Measurements from ENCODE around the gene SORCS2. TPM values are rescaled to one million over a fixed set of nuclear protein-coding genes. Genes with fewer than 3 reads are reported as not detected.

SORCS2 gene
- total RNA-seq, 1 donor from 2014 or later: 4.9 TPM

DNA sequence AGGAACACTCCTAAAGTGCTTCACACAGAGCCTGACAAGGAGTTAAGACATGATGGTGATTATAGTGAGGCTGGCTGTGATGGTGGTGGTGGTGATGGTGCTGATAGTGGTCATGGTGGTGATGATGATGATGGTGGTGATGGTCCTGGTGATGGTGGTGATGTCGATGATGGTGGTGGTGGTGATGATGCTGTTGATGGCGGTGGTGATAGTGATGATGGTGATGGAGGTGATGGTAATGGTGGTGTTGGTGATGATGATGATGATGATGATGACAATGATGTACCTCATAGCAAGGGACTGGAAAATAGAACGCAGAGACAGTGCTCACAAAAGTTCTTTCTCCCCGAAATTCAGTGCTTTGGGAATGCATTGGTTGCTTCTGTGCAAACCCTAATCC lies 276.7 kb downstream of the SORCS2 start:
- DNase-seq (ENCODE audit: low spot score in 2 of 2) (no peak), FAIRE-seq (no peak)

DNA sequence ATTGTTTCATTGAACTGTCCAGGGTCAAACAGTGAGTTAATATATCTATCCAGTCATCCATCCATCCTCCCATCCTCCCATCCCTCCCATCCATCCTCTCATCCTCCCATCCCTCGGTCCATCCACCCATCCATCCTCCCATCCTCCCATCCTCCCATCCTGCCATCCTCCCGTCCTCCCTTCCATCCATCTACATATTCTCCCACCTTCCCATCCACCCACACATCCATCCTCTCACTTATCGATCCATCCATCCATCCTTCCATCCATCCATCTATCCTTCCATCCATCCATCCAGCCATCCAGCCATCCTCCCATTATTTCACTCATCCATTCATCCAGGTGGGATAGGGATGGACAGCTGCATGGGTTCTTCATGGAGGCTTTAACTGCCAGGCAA lies 277.8 kb downstream of the SORCS2 start:
- DNase-seq (ENCODE audit: low spot score in 2 of 2): no peak
- no peak for FAIRE-seq

DNA sequence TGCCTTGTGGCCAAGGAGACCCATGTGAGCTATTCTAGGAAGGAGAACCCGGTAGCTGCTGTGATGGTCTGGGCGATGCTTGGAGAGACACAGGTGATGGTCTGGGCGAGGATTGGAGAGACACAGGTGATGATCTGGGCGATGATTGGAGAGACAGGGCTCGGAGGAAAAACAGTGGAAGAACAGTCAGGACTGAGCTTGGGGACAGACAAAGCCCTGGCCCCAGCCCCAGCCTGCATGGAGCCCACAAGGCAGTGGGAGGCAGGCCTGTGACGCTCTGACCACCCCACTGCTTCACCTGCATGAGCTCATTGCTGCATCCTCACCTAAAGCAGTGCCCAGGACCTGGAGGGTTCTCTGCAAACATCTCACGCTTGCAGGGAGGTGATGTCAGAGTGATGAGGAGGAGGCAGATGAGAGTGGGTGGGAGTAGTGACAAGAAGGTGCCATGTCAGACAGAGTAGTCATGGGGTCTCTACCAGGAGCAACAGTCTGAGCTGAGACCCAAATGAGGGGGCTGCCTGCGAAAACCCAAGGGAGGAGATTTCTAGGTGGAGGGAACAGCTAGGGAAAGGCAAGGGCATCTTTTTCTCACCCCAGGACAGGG lies 278.3 kb downstream of the SORCS2 start:
- FAIRE-seq: no peak
- no peak for DNase-seq (ENCODE audit: low spot score in 2 of 2)

DNA sequence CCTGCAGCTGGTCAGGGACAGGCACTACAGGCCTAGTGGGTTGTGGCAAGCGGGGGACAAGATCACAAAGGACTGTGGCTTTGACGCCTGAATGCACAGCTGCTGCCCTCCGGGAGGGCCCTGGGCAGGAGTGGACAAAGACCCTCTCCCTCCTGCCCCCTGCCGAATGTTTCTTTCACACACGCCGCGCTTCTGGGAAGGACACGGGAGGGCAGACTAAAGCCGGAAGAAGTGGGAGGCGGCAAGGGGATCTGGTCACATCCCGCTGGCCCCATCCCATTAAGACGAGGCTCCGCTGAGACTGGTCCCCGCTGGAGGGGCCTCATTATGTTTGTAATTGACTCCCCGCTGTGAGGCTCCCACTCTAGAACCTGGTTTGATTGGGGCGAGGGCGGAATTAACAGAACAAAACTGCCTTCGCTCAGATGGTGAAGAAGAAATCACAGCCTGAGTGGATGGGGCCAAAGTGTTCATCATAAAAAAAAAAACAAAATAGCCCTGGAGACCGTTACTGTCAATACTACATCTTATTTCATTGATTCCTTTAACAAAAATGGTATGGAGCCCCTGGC lies 280.2 kb downstream of the SORCS2 start:
- DNase-seq (ENCODE audit: low spot score in 2 of 2): no peak

DNA sequence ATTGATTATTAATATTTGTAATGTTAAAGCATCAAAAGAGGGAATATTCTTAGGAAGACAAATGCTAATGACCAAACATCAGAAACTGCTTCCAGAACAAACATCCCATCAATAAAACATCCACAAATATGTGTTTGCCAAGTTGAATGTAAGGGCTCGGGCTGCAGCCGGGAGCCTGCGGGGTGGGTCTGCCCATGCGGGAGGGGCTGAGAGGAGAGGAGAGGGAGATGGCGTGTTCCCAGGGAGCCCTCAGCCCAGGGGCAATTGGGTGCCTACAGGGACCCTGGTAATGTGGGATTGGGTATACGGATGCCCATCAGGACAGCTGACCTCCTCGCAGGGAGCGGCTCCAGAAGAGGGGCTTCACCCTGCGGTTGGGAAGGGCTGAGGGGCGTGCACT lies 280.7 kb downstream of the SORCS2 start:
- DNase-seq (ENCODE audit: low spot score in 2 of 2): no peak
- no peak for FAIRE-seq

More for the DNA sequence above, 280.2 kb downstream of the SORCS2 start:
- FAIRE-seq: no peak

DNA sequence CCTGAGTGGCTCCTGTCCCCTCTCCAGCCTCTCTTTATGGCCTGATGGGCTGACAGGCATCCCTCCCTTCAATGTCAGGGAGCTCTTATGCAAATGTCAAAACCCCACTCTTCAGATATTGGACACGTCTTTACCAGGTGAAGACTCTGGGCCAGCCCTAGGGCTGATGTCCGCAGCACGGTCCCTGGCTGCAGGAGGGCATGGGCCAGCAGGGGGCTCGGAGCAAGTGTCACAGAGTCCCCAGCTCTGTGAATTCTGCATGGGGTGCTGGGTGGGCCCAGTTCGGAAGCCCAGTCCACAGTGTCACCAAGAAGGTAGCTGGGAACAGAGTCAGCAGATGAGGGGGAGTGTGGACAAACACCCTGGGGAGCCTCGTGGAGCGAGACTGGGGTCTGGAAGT lies 282.0 kb downstream of the SORCS2 start:
- DNase-seq (ENCODE audit: low spot score in 2 of 2): no peak
- FAIRE-seq: no peak

DNA sequence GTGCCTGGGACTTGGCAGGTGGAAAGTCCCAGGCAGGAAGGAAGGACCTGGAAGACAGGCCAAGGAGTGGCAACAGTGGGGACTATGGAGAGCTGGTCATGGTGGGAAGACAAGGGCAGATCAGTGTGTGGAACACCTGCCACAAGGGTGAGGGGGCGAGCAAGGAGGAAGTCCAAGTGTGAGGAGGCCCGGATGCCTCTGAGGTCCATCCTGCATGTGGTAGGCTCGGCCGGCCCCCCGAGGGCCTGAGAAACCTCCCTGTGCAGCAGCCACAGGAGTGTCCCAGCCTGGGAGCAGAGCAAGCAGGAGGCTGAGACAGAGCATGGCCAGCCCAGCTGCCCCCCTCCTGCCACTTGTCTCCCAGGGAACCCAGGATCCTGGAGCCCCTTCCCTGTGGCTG lies 282.9 kb downstream of the SORCS2 start:
- DNase-seq (ENCODE audit: low spot score in 2 of 2) (no peak), FAIRE-seq (no peak)

DNA sequence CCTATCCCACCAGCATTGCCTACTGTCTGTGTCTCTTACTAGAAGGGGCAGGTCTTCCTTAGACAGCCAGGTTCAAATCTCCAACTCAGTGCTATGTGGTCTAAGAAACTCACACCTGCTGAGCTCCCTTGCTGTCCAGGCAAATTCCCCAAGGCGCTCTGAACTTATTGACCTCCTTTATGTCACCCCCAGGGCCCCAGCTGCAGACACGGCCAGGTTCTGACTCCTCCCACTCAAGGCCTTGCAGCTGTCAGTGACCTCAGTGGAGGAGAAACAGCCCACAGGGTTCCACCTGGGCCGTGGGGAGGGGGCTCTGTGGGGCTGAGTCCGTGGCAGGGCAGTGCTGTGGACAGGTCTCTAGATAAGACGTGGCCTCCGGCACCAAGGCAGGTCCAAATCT lies 284.5 kb downstream of the SORCS2 start:
- FAIRE-seq: no peak
- DNase-seq (ENCODE audit: low spot score in 2 of 2): no peak

DNA sequence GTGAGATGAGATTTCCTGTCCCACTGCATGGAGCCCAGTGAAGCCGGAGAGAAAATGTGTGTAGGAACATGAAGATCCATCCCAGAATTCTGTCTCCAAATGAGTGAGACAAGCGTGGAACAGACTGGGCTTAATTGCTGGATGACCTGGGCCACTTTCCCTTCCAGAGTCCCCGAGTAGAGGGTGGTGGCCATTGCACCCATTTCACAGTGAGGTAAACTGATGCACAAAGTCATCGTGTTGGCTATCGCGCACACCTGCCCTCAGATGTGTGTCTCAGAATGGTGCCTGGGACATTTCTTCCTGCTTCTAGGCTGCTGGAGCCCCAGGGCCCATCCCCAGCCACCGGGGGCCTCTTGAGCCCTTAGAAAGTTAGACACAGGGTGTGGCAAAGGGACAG lies 285.4 kb downstream of the SORCS2 start:
- DNase-seq (ENCODE audit: low spot score in 2 of 2) (no peak), FAIRE-seq (no peak)

DNA sequence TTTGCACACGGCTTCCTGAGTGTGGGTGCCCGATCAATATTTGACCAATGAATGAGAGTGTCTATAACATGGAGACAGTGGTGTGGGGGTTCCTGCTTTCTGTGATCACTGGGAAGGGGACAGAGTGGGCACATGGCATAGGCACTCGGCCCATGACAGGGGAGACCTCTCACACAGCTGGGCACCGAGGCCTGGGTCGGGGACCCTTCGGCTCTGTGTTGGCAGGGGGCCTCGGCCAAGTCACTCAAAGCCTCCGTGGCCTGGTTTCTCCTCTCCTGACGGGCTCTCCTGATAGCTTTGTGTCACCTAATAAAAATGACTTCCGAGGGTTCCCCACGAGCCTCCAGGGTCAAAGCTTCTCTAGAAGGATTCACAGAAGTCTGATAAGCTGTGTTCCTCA lies 286.3 kb downstream of the SORCS2 start:
- FAIRE-seq (no peak), DNase-seq (ENCODE audit: low spot score in 2 of 2) (no peak)

DNA sequence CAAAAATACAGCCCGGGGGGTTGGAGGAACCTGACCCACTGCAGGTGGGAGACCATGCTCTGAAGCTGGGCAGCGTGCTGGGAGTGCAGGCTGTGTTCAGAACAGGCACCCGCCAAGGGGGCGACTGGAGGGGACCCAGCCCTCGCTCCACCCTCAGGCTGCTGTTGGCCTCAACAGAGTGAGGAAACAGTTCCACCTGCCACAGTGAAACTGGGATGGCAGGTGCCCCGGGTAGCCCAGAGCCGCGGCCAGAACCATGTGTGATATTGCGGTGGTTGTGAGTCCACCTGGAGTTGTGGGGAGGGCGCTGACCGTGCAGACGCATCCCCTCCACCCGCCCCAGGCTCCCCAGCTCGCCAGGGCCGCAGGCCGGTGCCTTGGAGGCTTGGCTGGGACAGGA lies 288.1 kb downstream of the SORCS2 start:
- DNase-seq (ENCODE audit: low spot score in 2 of 2): no peak
- FAIRE-seq: no peak

DNA sequence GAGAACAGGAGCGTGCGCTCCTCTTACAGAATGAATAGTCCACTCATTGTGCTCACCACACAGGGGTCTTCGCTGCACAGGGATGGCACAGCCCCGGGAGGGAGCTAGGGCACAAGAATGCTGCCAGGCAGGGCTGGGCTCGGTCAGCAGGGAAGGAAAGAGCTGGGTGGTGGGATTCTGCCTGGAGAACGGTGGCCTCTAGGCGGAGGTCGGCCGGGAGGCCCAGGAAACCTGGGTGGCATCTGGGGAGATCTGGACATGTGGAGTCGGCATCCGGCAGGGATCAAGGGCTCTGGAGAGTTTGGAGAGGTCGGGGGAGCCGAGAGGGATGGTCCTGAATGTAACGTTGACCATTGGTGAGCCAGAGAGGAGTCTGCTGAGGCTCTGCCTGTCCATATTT lies 288.9 kb downstream of the SORCS2 start:
- no peak for FAIRE-seq

DNA sequence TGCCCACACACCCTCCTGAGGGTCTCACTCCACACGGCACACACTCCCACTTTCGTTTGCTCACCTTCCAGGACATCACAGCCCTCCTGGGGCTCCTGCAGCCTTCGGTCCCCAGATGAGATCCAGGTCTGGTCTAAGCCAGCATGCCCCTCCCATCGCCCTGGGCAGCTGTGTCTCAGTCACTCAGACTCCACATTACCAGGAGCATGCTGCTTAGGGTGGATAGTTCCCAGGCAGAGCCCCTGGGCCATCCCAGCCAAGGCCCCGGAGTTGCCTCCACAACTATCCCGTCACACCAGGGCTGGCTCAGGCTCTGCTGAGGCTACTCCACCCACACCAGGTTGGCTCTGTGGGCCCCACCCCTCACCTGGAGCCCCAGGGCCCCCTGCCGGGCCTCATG lies 292.8 kb downstream of the SORCS2 start:
- DNase-seq (ENCODE audit: low spot score in 2 of 2) (no peak), FAIRE-seq (no peak)

More for the DNA sequence above, 288.9 kb downstream of the SORCS2 start:
- no peak for DNase-seq (ENCODE audit: low spot score in 2 of 2)

DNA sequence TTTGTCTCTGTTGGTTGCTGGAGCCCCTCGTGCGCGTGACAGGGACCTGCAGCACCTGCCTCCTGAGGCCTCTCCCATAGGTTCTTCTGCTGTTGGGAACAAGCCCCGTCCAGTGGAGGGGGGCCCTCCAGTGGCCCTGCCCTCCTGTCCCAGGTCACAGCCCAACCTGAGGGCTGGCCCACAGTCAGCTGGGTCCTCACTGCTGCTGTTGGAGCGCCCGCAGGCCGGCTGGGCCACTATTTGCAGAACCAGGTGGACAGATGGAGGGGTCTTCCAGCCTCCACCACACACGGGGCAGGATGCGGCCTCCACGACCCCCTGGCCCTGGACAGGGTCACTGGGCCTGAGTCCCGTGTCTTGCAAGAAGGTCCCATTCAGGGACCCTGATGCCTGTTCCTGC lies 293.8 kb downstream of the SORCS2 start:
- DNase-seq (ENCODE audit: low spot score in 2 of 2) (no peak), FAIRE-seq (no peak)

DNA sequence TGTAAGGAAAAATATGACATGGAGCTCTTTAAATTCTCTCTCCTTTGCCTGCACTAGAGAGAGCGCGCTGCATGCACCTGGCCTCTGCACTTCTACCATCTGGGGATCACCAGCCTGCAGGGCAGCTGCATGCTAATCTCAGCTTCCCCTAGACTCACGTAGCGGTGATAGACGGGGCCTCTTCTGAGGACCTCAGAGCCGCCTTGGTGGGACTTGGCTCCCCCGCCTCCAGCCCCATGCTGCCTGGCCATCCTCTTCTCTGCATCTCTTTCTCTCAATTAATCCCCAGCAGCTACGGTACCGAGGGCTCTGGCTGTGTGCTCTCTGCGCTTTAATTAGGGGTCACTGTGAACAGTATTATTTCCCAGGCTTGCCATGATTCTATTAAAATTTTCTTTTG lies 295.2 kb downstream of the SORCS2 start:
- DNase-seq (ENCODE audit: low spot score in 2 of 2) (no peak), FAIRE-seq (no peak)

DNA sequence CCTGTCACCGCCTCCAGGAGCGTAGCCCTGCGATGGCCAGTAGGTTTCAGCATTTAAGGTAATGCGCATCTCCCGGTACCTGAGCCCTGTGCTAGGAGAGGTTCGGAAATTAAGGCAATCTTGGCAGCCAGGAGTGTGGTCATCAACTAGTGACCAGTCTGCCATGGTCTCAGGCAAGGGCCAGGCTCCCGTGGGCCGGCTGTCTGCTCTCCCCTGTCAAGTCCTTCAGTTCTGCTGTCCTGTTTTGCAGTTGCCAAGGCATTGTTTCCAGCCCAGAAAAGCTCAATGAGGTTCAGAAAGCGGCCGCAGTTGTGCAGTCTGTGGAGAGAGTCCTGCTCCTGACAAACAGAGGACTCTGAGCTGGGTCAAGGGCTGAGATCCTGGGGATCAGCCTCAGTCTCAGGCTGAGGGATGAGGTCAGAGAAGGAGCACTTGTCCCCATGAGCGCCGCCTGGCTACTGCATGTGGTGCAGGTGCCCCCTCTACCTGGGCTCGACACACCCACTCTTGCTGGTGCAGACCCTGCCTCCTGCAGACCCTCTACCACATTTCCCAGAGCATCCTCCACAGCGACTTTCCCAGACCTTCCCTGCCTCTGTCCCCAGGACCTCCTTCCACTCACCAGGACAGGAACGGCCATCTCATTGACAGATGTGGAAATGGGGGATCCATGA lies 295.8 kb downstream of the SORCS2 start:
- no peak for DNase-seq (ENCODE audit: low spot score in 2 of 2)
- FAIRE-seq: no peak

DNA sequence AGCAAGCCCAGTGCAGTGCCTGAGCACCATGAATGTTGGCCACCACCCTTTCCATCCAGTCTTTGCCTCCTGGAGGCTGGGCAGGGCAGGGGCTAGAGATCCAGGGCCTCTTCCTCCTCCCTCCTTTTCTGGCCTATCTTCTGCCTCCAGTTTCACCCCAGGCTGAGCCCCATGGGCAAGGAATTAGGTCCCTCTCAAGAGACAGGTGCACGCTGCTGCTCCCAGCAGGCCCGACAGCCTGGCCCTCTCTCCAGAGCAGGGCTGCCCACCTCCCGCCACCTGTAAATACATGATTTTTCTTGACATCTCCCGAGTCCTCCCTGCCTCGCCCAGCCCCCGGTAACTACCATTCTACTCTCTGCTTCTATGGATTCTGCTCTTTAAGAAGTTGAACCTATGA lies 299.6 kb downstream of the SORCS2 start:
- DNase-seq (ENCODE audit: low spot score in 2 of 2) (no peak), FAIRE-seq (no peak)

DNA sequence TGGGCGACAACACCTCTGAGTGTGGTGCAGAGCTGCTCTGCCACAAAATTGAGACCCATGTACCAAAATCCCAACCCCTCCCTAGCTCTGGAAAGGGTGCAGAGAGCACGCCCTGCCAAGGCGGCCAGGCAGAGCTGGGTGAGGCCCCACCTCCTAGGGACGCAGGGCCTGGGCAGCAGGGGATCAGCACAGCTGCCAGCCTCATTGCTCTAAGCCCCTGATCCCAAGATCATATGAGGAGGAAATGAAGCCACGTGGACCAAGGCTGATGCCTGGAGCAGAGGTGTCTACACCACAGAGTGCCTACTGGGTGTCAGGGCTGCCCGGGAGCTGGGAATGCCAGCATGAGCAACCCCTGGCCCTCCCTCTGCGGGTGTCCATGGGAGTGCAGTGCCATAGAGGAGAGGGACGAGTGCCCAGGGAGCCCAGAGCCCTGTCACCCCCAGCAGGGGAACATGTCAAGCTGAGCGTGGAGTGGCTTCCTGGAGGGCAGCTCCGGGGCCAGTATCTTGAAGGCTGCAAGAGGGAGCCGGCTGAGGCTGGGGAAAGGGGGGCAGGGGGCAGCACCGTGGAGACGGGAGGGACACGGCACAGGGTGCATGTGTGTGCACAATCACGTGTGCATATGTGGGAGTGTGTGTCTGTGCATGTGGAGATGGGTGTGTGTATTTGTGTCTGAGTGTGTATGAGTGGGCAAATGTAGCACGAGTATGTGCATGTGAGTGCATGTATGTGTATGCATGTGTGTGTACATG lies 306.3 kb downstream of the SORCS2 start:
- FAIRE-seq: no peak
- no peak for DNase-seq (ENCODE audit: low spot score in 2 of 2)

DNA sequence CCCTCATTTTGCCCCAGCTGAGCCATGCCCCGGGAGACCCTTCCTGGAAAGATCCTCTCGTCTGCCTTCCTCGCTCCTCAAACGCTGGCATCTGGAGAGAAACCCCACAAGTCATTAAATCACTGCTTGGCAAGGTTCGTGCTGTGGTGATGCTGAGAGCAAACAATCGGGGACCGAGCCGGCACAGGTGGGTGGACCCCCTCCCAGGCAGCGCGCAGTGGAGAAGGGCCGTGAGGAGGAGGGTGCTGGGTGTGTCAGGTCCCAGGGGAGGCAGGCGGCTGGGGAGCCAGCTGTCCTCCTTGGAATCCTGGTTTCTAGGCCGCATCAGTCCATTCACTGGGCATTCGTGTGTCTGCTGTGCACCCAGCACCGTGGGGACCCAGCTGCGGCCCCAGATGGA lies 307.3 kb downstream of the SORCS2 start:
- DNase-seq (ENCODE audit: low spot score in 2 of 2): no peak
- no peak for FAIRE-seq

DNA sequence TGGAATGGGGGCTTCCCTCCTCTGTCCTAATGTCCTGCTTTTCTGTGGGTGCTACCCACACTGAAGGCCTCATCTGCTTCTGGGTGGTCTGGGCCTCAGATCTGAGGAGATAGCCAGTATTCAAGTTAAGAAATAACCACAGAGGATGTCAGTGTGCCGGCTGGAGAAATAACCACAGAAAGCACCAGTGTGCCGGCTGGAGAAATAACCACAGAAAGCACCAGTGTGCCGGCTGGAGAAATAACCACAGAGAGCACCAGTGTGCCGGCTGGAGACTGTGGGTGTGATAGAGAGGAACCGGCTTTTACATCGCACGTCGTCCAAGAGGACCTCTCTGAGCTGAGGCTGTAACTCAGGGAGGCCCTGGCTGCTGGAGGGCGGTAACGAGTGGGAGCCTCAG lies 308.1 kb downstream of the SORCS2 start:
- FAIRE-seq: no peak
- DNase-seq (ENCODE audit: low spot score in 2 of 2): no peak

DNA sequence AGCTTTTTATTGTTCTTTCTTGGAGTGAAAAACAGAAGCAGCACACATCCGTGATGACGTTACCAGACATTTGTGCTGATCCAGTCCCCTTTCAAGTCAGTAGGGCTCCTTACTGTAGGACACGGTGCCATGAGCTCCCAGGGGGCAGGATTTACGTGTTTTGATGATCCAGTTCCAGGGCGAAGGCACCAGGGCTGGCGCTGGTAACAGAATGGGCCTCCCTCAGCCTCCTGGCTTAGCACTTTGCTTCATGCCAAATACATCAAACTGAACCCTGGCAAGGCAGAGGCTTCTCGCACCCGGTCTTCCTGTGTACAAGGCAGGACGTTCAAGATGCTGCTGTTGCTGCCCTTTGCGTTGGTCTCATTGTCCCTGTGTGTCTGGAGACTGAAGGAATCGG lies 309.0 kb downstream of the SORCS2 start:
- no peak for DNase-seq (ENCODE audit: low spot score in 2 of 2)
- FAIRE-seq: no peak

DNA sequence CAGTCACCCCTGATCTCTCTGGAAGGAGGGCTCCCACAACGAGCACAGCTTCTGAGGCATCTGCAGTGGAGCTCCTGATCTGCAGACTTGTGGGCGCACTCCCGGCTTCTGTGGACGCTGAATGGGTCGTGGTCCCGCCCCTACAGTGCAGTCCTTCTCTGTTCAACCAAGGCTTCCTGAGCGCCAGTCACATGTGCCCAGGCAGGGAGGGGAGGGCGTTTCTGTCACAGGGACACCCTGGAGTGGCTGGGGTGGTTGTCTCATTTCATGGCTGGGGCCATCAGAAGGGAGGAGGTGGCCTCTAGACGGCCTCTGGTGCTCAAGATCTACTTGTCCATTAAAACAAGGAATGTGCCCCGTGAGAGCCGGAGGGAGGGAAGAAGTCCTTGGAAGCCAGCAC lies 309.5 kb downstream of the SORCS2 start:
- FAIRE-seq (no peak), DNase-seq (ENCODE audit: low spot score in 2 of 2) (no peak)
